KOPT-K1 (cell line): ENCODE data around the gene AIMP1.

ENCODE experiments used
- H3K27ac ChIP-seq: fragments of 200-600 bp; sonication (generic); 2 replicates; pipeline ENCODE4 v1.5.1; 2016; ENCODE audit warnings: antibody characterized with exemption, mild to moderate bottlenecking, low read depth, low read length; ENCODE audit not compliant: poor library complexity, severe bottlenecking
- H3K36me3 ChIP-seq: fragments of 200-600 bp; sonication (generic); 2 replicates; pipeline ENCODE4 v1.5.1; 2017; ENCODE audit warnings: antibody characterized with exemption, mild to moderate bottlenecking, low read length, moderate library complexity; ENCODE audit not compliant: insufficient read depth
- H3K9me3 ChIP-seq: fragments of 200-600 bp; sonication (generic); 2 replicates; pipeline ENCODE4 v1.5.1; 2017; ENCODE audit warnings: antibody characterized with exemption, low read length, mild to moderate bottlenecking; ENCODE audit not compliant: insufficient read depth, poor library complexity, severe bottlenecking

The AIMP1 gene

DNA sequence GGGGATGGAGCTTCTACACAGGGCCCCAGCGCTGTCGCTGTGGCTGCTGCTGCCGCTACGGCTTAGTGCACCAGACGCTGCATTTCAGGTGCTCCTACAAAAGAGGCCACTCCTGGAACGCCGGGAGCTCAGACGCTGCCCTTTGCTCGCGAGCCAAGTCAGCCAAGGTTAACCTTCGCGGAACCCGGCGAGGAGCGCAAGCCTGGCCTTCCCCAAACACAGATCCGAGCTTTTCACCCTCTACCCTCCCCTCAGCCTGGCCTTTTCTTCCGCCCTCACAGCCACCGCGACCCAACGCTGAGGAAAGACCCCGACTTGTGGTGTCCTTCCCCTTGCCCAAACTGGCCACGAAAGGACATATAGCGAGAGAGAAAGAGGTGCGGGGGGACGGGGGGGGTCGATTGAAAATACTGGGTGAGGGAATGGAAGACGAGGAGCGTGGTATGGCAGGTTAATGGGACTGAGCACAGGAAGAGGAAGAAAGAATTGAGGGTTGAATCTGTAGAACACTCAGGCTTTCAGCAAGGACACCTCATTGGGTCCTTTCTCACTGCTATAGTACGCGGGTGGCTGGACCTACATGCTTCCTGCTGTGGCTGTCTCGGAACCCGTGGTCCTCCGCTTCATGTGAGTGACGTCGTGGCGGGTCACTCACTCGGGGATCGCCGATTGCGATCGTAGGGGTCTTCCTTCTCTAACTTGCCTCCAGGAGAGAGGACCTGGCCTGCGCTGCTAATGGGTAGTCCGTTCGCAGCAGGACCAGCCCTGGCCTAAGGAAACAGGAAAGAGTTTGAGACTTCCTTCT lies at the start of gene AIMP1, which contains the start of gene TBCK:
Gene AIMP1, plus strand, starts transcription at position 583 of the 805 bp plus-strand sequence. CDS start 8,460 bp downstream, outside the sequence.
Gene TBCK, minus strand, starts transcription at position 242 of the 805 bp plus-strand sequence. CDS start 7,249 bp downstream, outside the sequence.
- Histone ChIP-seq H3K27ac (peak within 1 kb of the TSS; percentile 97), H3K36me3 (peaks cover 13% of the 10 kb centered on the region), H3K9me3 (no peaks in the 10 kb centered on the region)

DNA sequence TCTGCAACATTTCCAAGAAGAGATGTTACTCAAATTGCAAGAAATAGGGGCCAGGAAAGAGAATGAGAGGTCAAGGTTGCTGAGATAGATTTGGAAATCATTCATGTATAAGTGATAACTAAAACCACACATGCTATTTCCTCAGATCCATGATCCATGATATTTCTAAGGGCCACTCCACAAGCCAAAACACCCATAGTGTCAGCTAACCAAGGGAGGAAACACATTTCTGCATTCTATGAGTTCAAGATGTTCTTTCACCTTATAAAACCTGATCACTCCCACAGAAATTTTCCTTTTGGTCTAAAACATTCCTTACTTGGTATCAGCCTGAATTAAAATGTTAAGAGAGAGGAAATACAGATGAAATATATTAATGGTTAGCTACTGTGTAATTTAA lies 47.6 kb upstream of the AIMP1 start:
- no peaks in the 10 kb centered on the region for H3K9me3 ChIP-seq
- H3K27ac ChIP-seq = no peak overlapping the region
- H3K36me3 ChIP-seq = no peaks in the 10 kb centered on the region

DNA sequence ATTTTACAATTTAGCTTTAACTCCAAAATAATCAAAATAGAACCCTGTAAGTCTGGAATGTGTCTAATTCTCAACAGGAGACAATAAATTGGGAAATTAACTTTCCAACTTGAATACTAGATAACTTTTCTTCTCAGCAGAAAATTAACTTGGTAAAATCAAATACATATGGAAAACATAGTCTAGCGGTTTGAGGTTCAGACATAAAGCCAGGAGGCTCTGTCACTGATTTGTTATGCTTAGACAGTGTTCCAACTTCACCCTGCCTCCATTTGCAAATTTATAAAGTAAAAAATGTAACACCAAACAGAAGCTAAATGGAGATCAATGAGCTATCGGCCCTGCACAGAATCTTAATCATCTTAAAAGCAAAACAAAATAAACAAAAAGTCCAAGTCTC lies 46.6 kb upstream of the AIMP1 start:
- Histone ChIP-seq H3K27ac (no peak overlapping the region), H3K9me3 (no peaks in the 10 kb centered on the region), H3K36me3 (peaks cover 7% of the 10 kb centered on the region; the same call in 1 of the 2 replicates)

DNA sequence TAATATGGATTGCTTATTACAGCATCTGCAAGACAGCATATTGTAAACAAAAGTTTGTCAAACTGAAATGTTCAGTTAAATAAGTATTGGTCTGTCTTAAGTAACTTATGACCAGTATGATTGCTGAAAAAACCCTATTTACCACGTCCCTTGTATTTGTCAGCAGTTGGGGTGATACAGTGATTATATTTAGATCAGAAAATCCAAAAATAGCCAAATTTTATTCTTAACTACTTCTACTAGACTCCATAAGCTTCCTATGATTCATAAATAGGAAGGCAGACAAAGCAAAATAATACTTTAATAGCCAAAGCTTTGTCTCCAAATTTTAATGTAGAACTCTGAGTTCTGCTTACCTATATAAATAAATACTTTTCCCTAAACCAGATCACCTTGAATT lies 45.6 kb upstream of the AIMP1 start:
- H3K9me3 ChIP-seq = no peaks in the 10 kb centered on the region
- H3K36me3 ChIP-seq = peaks cover 9% of the 10 kb centered on the region; the same call in 1 of the 2 replicates
- no peak overlapping the region for H3K27ac ChIP-seq

DNA sequence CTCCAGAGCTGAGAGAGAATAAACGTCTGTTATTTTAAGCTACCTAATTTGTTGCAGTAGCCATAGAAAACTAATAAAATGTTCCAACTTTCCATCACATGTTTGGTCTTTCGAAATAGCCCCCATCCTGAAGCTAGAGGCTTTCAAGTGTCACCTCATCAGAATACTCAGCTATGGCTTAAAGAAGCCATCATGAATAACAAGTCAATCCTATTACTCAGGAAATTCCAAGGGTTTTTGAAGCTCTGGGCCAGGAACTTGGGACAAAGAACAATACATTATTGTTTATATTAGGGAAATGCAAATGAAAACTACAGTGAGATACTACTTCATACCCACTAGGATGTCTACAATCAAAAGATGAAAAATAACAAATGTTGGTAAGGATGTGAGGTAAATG lies 42.5 kb upstream of the AIMP1 start:
- no peaks in the 10 kb centered on the region for H3K9me3 ChIP-seq
- H3K36me3 ChIP-seq = peaks cover 9% of the 10 kb centered on the region; the same call in 1 of the 2 replicates
- H3K27ac ChIP-seq = no peak overlapping the region

DNA sequence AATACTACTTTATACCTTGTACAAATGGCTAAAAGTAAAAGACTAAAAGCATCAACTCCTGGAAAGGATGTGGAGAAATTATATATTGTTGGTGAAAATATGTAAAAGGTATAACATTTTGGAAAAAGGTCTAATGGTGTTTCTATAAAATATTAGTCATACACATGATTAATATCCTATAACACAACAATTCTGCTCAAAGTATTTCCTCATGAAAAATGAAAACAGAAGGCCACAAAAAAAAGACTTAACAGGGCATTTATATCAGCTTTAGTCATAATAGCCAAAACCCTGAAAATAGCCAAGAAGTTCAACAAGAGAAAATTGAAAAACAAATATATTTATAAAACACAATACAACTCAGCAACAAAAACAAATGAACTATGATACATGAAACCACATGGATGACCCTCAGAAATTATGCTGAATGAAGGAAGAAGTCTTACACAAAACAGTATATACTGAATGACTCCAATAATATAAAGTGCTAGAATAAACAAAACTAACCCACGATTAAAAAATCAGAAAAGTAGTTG lies 39.1 kb upstream of the AIMP1 start:
- Histone ChIP-seq H3K36me3 (peaks cover 9% of the 10 kb centered on the region), H3K9me3 (no peaks in the 10 kb centered on the region), H3K27ac (no peak overlapping the region)

DNA sequence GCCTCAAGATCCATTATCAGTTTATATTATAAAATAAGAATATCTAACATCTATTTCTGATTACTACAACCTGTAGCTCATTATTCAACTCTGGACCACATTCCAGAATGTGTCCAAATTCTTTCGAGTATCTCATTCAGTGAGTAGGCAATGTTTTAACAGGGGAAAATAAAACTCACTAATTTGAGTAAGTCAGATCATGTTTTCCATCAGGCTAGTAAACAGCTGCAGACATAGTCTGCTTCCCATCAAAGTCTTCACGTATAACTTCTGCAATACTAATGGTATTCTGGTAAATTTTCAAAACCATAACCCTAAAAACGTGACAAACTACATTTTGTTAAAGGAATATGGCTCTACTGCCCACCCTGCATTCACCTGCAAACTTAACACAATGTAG lies 32.1 kb upstream of the AIMP1 start:
- Histone ChIP-seq H3K36me3 (peaks cover 6% of the 10 kb centered on the region), H3K9me3 (no peaks in the 10 kb centered on the region), H3K27ac (no peak overlapping the region)

DNA sequence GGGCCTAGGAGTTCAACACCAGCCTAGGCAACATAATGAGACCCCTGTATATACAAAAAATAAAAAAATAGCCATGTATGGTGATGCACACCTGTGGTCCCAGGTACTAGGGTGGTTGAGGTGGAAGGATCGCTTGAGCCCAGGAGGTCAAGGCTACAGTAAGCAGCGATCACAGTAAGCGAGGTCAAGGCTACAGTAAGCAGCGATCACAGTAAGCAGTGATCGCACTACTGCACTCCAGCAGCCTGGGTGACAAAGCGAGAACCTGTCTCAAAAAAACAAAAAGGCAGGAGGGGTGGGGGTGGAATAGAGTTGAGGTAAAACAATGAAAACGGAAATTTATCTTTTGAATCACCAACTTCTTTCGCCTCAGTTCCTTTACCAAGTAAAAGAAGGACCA lies 29.7 kb upstream of the AIMP1 start:
- H3K36me3 ChIP-seq = peaks cover 17% of the 10 kb centered on the region
- no peaks in the 10 kb centered on the region for H3K9me3 ChIP-seq
- H3K27ac ChIP-seq = no peak overlapping the region

DNA sequence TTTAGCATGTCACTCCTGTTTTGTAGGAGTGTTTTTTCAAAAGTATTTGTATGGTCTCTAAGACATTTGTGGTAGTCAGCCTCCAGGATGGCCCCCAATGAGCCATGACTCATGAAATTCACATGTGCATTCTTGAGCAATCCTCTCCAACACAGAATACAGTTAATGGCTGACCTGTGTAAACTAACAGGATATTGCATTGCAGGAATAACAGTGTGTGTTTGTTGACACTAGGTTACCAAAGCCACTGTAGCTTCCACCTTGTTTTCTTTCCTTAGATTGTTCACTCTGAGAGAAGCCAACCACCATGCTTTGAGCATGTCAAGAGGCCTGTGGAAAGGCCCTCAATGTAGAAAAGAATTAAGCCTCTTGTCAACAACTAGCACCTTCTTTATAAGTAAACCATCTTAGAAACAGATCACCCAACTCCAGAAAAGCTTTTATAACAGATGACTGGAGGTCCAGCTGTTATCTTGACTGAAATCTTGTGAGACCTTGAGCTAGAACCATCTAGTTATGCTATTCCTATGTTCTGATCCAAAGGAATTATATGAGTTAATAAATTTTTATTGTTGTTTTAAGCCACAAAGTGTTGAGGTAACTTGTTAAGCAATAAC lies 28.9 kb upstream of the AIMP1 start:
- Histone ChIP-seq H3K27ac (no peak overlapping the region), H3K9me3 (no peaks in the 10 kb centered on the region), H3K36me3 (peaks cover 25% of the 10 kb centered on the region; the same call in 1 of the 2 replicates)

DNA sequence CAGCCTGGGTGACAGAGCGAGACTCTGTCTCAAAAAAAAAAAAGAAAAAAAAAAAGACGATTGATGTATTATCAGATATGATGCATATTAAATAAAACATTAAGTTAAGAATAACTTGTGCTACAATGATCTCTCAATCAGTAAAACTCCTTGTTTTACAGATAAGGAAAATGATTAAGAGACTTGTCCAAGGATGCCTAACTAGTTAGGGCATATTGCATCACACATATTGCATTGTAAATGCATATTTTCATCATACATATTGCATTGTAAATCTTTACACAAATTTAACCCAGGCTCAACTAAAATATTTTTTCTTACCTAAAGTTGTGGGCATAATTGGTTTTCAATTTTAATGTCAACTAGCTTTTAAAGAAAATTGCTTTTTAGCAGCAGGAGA lies 26.6 kb upstream of the AIMP1 start:
- H3K36me3 ChIP-seq = peaks cover 44% of the 10 kb centered on the region
- H3K27ac ChIP-seq = no peak overlapping the region
- no peaks in the 10 kb centered on the region for H3K9me3 ChIP-seq

DNA sequence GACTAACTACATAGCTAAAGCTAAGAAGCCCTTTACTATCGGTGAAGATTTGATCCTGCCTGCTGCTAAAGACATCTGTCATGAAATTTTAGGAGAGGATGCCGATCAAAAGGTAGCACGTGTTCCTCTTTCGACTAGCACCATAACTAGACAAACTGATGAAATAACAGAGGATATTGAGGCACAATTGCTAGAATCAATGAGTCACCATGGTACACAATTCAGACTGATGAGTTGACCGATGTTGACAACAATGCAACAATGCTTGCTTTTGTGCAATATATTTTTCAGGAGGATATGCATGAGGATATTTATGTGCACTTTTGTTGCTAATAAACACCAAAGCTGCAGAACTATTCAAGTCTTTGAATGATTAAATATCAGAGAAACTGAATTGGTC lies 24.7 kb upstream of the AIMP1 start:
- Histone ChIP-seq H3K36me3 (peaks cover 59% of the 10 kb centered on the region), H3K27ac (no peak overlapping the region), H3K9me3 (no peaks in the 10 kb centered on the region)

GRCh38 chr4:106294062-106294461 lies 22.3 kb upstream of the AIMP1 start:
- Histone ChIP-seq H3K9me3 (no peaks in the 10 kb centered on the region), H3K36me3 (peaks cover 60% of the 10 kb centered on the region), H3K27ac (no peak overlapping the region)

DNA sequence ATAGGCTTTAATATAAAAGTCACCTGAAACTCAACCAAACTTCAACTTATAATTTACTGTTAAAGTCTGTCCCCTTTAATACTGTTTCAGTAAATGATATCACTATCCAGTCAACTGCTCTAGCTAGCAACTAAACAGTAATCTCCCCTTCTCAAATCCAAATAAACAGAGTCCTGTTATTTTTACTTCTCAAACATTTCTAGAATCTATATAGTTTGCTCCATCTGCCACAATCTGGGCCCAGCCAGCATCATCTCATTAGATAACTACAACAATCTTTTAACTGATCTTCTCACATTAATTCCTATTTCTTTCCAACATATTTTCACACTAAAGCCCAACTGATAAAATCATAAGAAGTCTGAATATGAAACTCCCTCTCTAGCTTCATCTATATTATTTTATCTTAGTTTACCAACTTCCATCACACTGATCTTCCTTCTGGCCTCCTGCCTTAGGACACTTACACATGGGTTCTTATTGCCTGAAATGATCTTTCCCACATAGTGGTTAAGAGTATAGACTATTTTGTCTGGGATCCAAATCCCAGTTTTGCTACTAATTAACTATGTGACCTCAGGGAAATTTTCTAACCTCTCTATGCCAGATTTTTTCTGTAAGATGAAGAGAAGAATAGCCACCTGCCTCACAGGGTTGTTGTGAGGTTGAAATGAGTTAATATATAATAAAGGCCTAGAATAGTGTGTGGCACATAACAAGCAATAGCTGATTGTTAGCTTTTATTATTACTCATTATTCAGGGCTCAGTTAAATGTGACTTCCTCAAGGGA lies 18.9 kb upstream of the AIMP1 start:
- H3K9me3 ChIP-seq = no peaks in the 10 kb centered on the region
- peaks cover 66% of the 10 kb centered on the region for H3K36me3 ChIP-seq
- no peak overlapping the region for H3K27ac ChIP-seq

GRCh38 chr4:106299977-106300376 lies 16.4 kb upstream of the AIMP1 start:
- no peaks in the 10 kb centered on the region for H3K9me3 ChIP-seq
- peaks cover 62% of the 10 kb centered on the region for H3K36me3 ChIP-seq
- H3K27ac ChIP-seq = no peak overlapping the region
